Measurements from ENCODE around the gene SNF8. TPM values are rescaled to one million over a fixed set of nuclear protein-coding genes. Genes with fewer than 3 reads are reported as not detected.

Gene SNF8
- total and polyA plus RNA-seq, 4 donors = 38.0 to 152 (median 112) TPM

DNA sequence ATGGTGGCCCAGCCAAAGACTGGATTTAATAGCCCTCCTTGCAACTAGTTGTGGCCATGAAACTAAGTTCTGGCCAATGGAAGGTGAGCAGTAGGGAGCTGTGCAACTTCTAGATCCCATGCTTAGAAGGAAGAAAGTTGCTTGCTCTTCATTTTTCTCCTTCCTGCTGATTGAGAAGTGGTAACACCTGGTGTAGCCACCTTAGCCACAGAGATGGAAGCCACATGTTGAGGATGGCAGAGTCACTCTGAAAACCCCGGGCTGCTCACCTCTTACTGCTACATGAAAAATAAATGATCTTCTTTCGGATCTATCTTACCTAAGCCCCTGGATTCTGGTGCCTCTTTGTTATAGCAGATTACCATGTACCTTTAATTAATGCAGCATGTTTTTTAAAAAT, 62.4 kb downstream of the SNF8 start:
- no peak overlapping the region for H3K27ac ChIP-seq (ENCODE audit: low read depth in 1 of 2, low read length in 1 of 2)
- H3K9ac ChIP-seq (ENCODE audit: insufficient read depth in 1 of 2, low read length in 2 of 2) = no peak overlapping the region
- no peak overlapping the region for H3K4me3 ChIP-seq
- H3K36me3 ChIP-seq (ENCODE audit: control insufficient read depth in 4 of 4, insufficient read depth in 4 of 4, low read length in 4 of 4) = no peaks in the 10 kb centered on the region
- H3K9me3 ChIP-seq (ENCODE audit: control insufficient read depth in 4 of 4, insufficient read depth in 3 of 4, low read length in 3 of 4) = no peaks in the 10 kb centered on the region
- ATAC-seq (ENCODE audit: insufficient read depth, low FRiP score) (no peak), DNase-seq (no peak)
- TF ChIP-seq CTCF (IDR thresholded peaks at IDR 0.05; ENCODE audit: control extremely low read depth, extremely low read depth) = no peak
- no peaks in the 10 kb centered on the region for H3K4me1 ChIP-seq (ENCODE audit: control insufficient read depth in 5 of 5, insufficient read depth in 5 of 5, low read length in 5 of 5)
- WGBS, 2 donors = 92 to 94% methylated on average over 2 of the region's 2 CpGs
- H3K27me3 ChIP-seq (ENCODE audit: control insufficient read depth in 3 of 3, insufficient read depth in 3 of 3, low read length in 2 of 3) = no peaks in the 10 kb centered on the region

Small RNA genes within 50 kb of the gene (small RNA-seq; reads per million reads assigned to genes)
- gene AC068531.1 (ENCODE audit: low replicate concordance) (not detected), gene RF00263 (ENCODE audit: low replicate concordance) (not detected), gene RF01210 (ENCODE audit: low replicate concordance) (not detected), gene RNU1-42P (ENCODE audit: low replicate concordance) (0.08 reads per million)

Other genes starting within 250 kb of the SNF8 start
- not detected for gene PRAC1, start 222.3 kb downstream of the SNF8 start, total RNA-seq
- gene PRAC1, start 222.3 kb downstream of the SNF8 start, polyA plus RNA-seq = not detected
- gene PRAC2, start 221.7 kb downstream of the SNF8 start, total RNA-seq = not detected
- gene PRAC2, start 221.7 kb downstream of the SNF8 start, polyA plus RNA-seq = not detected
- gene HOXB13, start 216.1 kb downstream of the SNF8 start, total RNA-seq = not detected
- gene HOXB13, start 216.1 kb downstream of the SNF8 start, polyA plus RNA-seq = not detected
- gene TTLL6, start 127.6 kb downstream of the SNF8 start, total RNA-seq = 1 to 10 TPM; 2.3 to 2.8 TPM
- under 1 TPM; 0.94 to 0.95 TPM for gene TTLL6, start 127.6 kb downstream of the SNF8 start, polyA plus RNA-seq
- 100 to 1,000 TPM; 102 to 128 TPM for gene CALCOCO2, start 113.8 kb downstream of the SNF8 start, total RNA-seq
- 10 to 100 TPM; 46.8 to 84.0 TPM for gene CALCOCO2, start 113.8 kb downstream of the SNF8 start, polyA plus RNA-seq
- gene ATP5MC1, start 52.1 kb downstream of the SNF8 start, total RNA-seq = 10 to 100 TPM; 11.3 to 85.3 TPM
- 100 to 1,000 TPM; 310 to 344 TPM for gene ATP5MC1, start 52.1 kb downstream of the SNF8 start, polyA plus RNA-seq
- gene UBE2Z, start 36.4 kb downstream of the SNF8 start, total RNA-seq = 10 to 100 TPM; 54.7 to 63.5 TPM
- gene UBE2Z, start 36.4 kb downstream of the SNF8 start, polyA plus RNA-seq = 10 to 100 TPM; 29.5 to 57.5 TPM
- not detected for gene GIP, start 23.8 kb upstream of the SNF8 start, total RNA-seq
- not detected for gene GIP, start 23.8 kb upstream of the SNF8 start, polyA plus RNA-seq
- 10 to 100 TPM in 1 of 2 donors, under 1 TPM in 1; 0.52 to 14.9 TPM for gene IGF2BP1, start 52.5 kb upstream of the SNF8 start, total RNA-seq
- gene IGF2BP1, start 52.5 kb upstream of the SNF8 start, polyA plus RNA-seq = under 1 TPM; 0.06 to 0.10 TPM
- under 1 TPM in 1 of 2 donors, not detected in 1; 0.25 TPM for gene B4GALNT2, start 187.9 kb upstream of the SNF8 start, total RNA-seq
- under 1 TPM; 0.08 to 0.15 TPM for gene B4GALNT2, start 187.9 kb upstream of the SNF8 start, polyA plus RNA-seq